A673 (cell line): ENCODE data around the gene MARK2. TPM values are rescaled to one million over a fixed set of nuclear protein-coding genes. Genes with fewer than 3 reads are reported as not detected.

Experiments used
- BruUV-seq: library from RNA; stranded (reverse); fragments of 400-500 nt; replicated peaks from 2 replicates; lab custom pipeline; 2021; lab: Mats Ljungman, UMichigan
- CTCF ChIA-PET: fragments of 300-600 bp; sonication (Branson Sonifier 250); formaldehyde crosslinking; loops from one replicate; lab custom pipeline; 2022; ENCODE audit warnings: antibody characterized with exemption; lab: Charles Lee
- POLR2A ChIA-PET: fragments of 300-600 bp; sonication (Branson Sonifier 250); formaldehyde crosslinking; loops from one replicate; lab custom pipeline; 2022; ENCODE audit warnings: antibody characterized with exemption; ENCODE audit not compliant: low non-redundant PET; lab: Charles Lee
- DNase-seq: peaks from one replicate; pipeline ENCODE4 v3.0.0-alpha.2; 2015; ENCODE audit warnings: low spot score
- H3K27ac ChIP-seq: fragments of 200-600 bp; sonication (generic); 2 replicates; pipeline ENCODE4 v1.5.1; 2016; ENCODE audit warnings: mixed run types, low read depth, mild to moderate bottlenecking, mixed read lengths, antibody characterized with exemption, low read length; ENCODE audit not compliant: poor library complexity, severe bottlenecking
- H3K27me3 ChIP-seq: fragments of 200-600 bp; sonication (generic); replicated peaks from 2 replicates; pipeline ENCODE4 v1.6.1; 2017; ENCODE audit warnings: mixed run types, low read depth, mild to moderate bottlenecking, mixed read lengths, antibody characterized with exemption, low read length; ENCODE audit not compliant: insufficient read depth, poor library complexity
- H3K36me3 ChIP-seq: fragments of 200-600 bp; sonication (generic); 2 replicates; pipeline ENCODE4 v1.6.1; 2016; ENCODE audit warnings: mixed run types, mild to moderate bottlenecking, mixed read lengths, antibody characterized with exemption, low read length; ENCODE audit not compliant: insufficient read depth, poor library complexity, severe bottlenecking
- H3K4me1 ChIP-seq: fragments of 200-600 bp; sonication (generic); 2 replicates; pipeline ENCODE4 v1.6.1; 2017; ENCODE audit warnings: mixed run types, mild to moderate bottlenecking, mixed read lengths, antibody characterized with exemption, low read length; ENCODE audit not compliant: insufficient read depth, poor library complexity, severe bottlenecking
- H3K4me3 ChIP-seq: fragments of 200-600 bp; sonication (generic); 2 replicates; pipeline ENCODE4 v1.5.1; 2016; ENCODE audit warnings: low read depth, mixed run types, mild to moderate bottlenecking, mixed read lengths, low read length; ENCODE audit not compliant: poor library complexity, severe bottlenecking
- H3K9me3 ChIP-seq: fragments of 200-600 bp; sonication (generic); 2 replicates; pipeline ENCODE4 v1.6.1; 2016; ENCODE audit warnings: mixed run types, low read depth, mild to moderate bottlenecking, mixed read lengths, antibody characterized with exemption, low read length; ENCODE audit not compliant: poor library complexity, severe bottlenecking
- CTCF ChIP-seq: fragments of 300-800, 200-600 bp; sonication (generic); conservative IDR thresholded peaks from 2 replicates; pipeline ENCODE4 v1.5.1; 2017; ENCODE audit warnings: low read depth, mild to moderate bottlenecking, antibody characterized with exemption, low read length, moderate library complexity, mixed read lengths
- EZH2 ChIP-seq: fragments of 200-600 bp; sonication (generic); IDR thresholded peaks from 2 replicates; pipeline ENCODE4 v1.6.1; 2017; ENCODE audit warnings: borderline replicate concordance, low read depth, mild to moderate bottlenecking, mixed read lengths, antibody characterized with exemption, low read length; ENCODE audit not compliant: poor library complexity, severe bottlenecking
- intact Hi-C: fragments of 100-400 bp; cut with micrococcal nuclease; formaldehyde crosslinking; loops from one replicate; pipeline ENCODE4 v1.10.0; 2022; ENCODE audit not compliant: unreplicated experiment
- total RNA-seq: library from RNA; stranded (reverse); gene quantifications from 2 replicates; pipeline ENCODE4 v1.2.3, GENCODE V29; 2021

Gene MARK2
- total RNA-seq, 1 experiment from 2014 or later, result 61.7 TPM

GRCh38 chr11:63931876-63932275 is 93.0 kb downstream of the MARK2 start:
- TF ChIP-seq CTCF, result no peak
- TF ChIP-seq EZH2, result no peak
- Histone ChIP-seq H3K4me1 (no peaks in the 10 kb centered on the region), H3K36me3 (no peaks in the 10 kb centered on the region), H3K4me3 (no peak overlapping the region), H3K27me3 (no peaks in the 10 kb centered on the region), H3K27ac (no peak overlapping the region), H3K9me3 (no peaks in the 10 kb centered on the region)
- intact Hi-C loops, result no loop called here
- no TSS peak for BruUV-seq
- no peak for DNase-seq
- CTCF ChIA-PET, result no interaction called here
- POLR2A ChIA-PET, result no interaction called here

- H3K36me3 ChIP-seq, result no peaks in the 10 kb centered on the region
- H3K4me3 ChIP-seq, result no peak overlapping the region
- TF ChIP-seq CTCF (no peak), EZH2 (no peak)
- CTCF ChIA-PET, result no interaction called here
- H3K9me3 ChIP-seq, result no peaks in the 10 kb centered on the region
- intact Hi-C loops, result no loop called here
- POLR2A ChIA-PET, result no interaction called here
- no peaks in the 10 kb centered on the region for H3K4me1 ChIP-seq
- no peaks in the 10 kb centered on the region for H3K27me3 ChIP-seq
- DNase-seq, result no peak
- no TSS peak for BruUV-seq
- H3K27ac ChIP-seq, result no peak overlapping the region
These were observed 94.5 kb downstream of the MARK2 start for GRCh38 chr11:63933459-63933858.

GRCh38 chr11:63937713-63938478 is 99.0 kb downstream of the MARK2 start:
- Histone ChIP-seq H3K4me1 (peaks cover 7% of the 10 kb centered on the region), H3K9me3 (no peaks in the 10 kb centered on the region), H3K27ac (peak overlapping the region; percentile 11), H3K36me3 (no peaks in the 10 kb centered on the region), H3K4me3 (peak overlapping the region; percentile 97), H3K27me3 (no peaks in the 10 kb centered on the region)
- no TSS peak for BruUV-seq
- CTCF ChIA-PET, result no interaction called here
- intact Hi-C loops, result no loop called here
- no peak for DNase-seq
- TF ChIP-seq EZH2, result no peak
- no peak for TF ChIP-seq CTCF
- POLR2A ChIA-PET, result interaction anchor here (0.6 kb wide), 1 partner anchor 1096 kb away, joined by 3 read pairs; no protein-coding TSS in a partner anchor
